Gastrocnemius medialis (tissue), 4 donors: ENCODE measurements around the gene CRISPLD2.

Experiments
- CTCF ChIP-seq, 5 experiments: fragments of 450-650 bp in 3 of 5; fragments of 200-600 bp in 2 of 5; sonication (generic) in 2 of 5; IDR thresholded peaks in 4 of 5; conservative IDR thresholded peaks in 1 of 5; 1 replicate in 4 of 5; 2 replicates in 1 of 5; pipeline ENCODE4 v1.5.1; 2016 to 2019; ENCODE audit warnings: antibody characterized with exemption in 5 of 5, mild to moderate bottlenecking in 3 of 5, moderate library complexity in 3 of 5
- POLR2A ChIP-seq, 2 donors: fragments of 450-650 bp; IDR thresholded peaks; one replicate each; pipeline ENCODE4 v1.6.1; 2017; ENCODE audit warnings: antibody characterized with exemption in 2 of 2, mild to moderate bottlenecking in 2 of 2, moderate library complexity in 2 of 2

GRCh38 chr16:84833144-84833500 lies 13.3 kb downstream of the CRISPLD2 start:
- TF ChIP-seq CTCF (IDR thresholded peaks at IDR 0.05 in 4 of 5, conservative IDR thresholded peaks at IDR 0.05 in 1 of 5) (no peak), POLR2A (IDR thresholded peaks at IDR 0.05) (no peak)
